ENCODE measurements around the gene TCF3.

- no peak for TF ChIP-seq CTCF (IDR thresholded peaks at IDR 0.05)
- TF ChIP-seq POLR2A (IDR thresholded peaks at IDR 0.05), result peak; percentile 50 to 93
Observed at GRCh38 chr19:1566392-1567115, 85.9 kb downstream of the TCF3 start.

Measured in adrenal gland (tissue), 5 donors.